DND-41 (cell line): ENCODE results near the gene PRR7.

ENCODE experiments used
- ATAC-seq: fragments of 200-7000 bp; cut with Tn5 transposase; 3 replicates; pipeline ENCODE4 v1.9.1; 2021; ENCODE audit warnings: low read depth; ENCODE audit not compliant: insufficient read depth
- DNase-seq: peaks from one replicate; pipeline ENCODE4 v3.0.0-alpha.2; 2020
- H2AFZ ChIP-seq: 2 replicates; pipeline ENCODE4 v1.6.0; 2012; ENCODE audit warnings: low read depth, low read length
- H3K27ac ChIP-seq: 2 replicates; pipeline ENCODE4 v1.5.1; 2012; ENCODE audit warnings: low read length, inconsistent platforms
- H3K27me3 ChIP-seq: fragments of 200-600 bp; sonication (generic); 2 replicates; pipeline ENCODE4 v1.6.0; 2012; ENCODE audit warnings: low read length, mild to moderate bottlenecking, inconsistent platforms; ENCODE audit not compliant: insufficient read depth, poor library complexity
- H3K36me3 ChIP-seq: 2 replicates; pipeline ENCODE4 v1.5.1; 2012; ENCODE audit warnings: low read length, inconsistent platforms; ENCODE audit not compliant: insufficient read depth
- H3K4me1 ChIP-seq: 2 replicates; pipeline ENCODE4 v1.5.1; 2012; ENCODE audit warnings: mild to moderate bottlenecking, low read length; ENCODE audit not compliant: insufficient read depth
- H3K4me2 ChIP-seq: 2 replicates; pipeline ENCODE4 v1.6.0; 2012; ENCODE audit warnings: mild to moderate bottlenecking, moderate library complexity, low read length, inconsistent platforms; ENCODE audit not compliant: insufficient read depth
- H3K4me3 ChIP-seq, 2 experiments: fragments of 200-600 bp in 1 of 2; shearing (Covaris generic) in 1 of 2; 2 replicates each; pipeline ENCODE4 v1.5.1; 2012 to 2016; ENCODE audit warnings: inconsistent platforms in 2 of 2, low read length in 2 of 2, mild to moderate bottlenecking in 2 of 2, low read depth in 1 of 2, moderate library complexity in 1 of 2
- H3K79me2 ChIP-seq: 2 replicates; pipeline ENCODE4 v1.6.0; 2012; ENCODE audit warnings: low read length, inconsistent platforms; ENCODE audit not compliant: insufficient read depth
- H3K9ac ChIP-seq: 2 replicates; pipeline ENCODE4 v1.6.0; 2012; ENCODE audit warnings: low read depth, mild to moderate bottlenecking, inconsistent platforms, low read length, moderate library complexity
- H3K9me3 ChIP-seq: 2 replicates; pipeline ENCODE4 v1.5.1; 2012; ENCODE audit warnings: low read length, moderate library complexity, mild to moderate bottlenecking, inconsistent platforms; ENCODE audit not compliant: insufficient read depth, severe bottlenecking
- H4K20me1 ChIP-seq: 2 replicates; pipeline ENCODE4 v1.6.0; 2012; ENCODE audit warnings: low read length; ENCODE audit not compliant: insufficient read depth
- CTCF ChIP-seq: IDR thresholded peaks from 2 replicates; pipeline ENCODE4 v1.5.1; 2012; ENCODE audit warnings: borderline replicate concordance, low read length, moderate library complexity, mild to moderate bottlenecking; ENCODE audit not compliant: poor library complexity, severe bottlenecking; ENCODE audit errors: extremely low read depth
- EZH2 ChIP-seq: IDR thresholded peaks from 3 replicates; pipeline ENCODE4 v1.6.1; 2012; ENCODE audit warnings: borderline replicate concordance, low read depth, mild to moderate bottlenecking, moderate library complexity, low read length, inconsistent platforms; ENCODE audit not compliant: severe bottlenecking

Gene PRR7

GRCh38 chr5:177439518-177440053 is 7.0 kb upstream of the PRR7 start:
- Histone ChIP-seq H3K4me3 (no peak overlapping the region), H2AFZ (no peak overlapping the region), H3K9me3 (no peaks in the 10 kb centered on the region), H4K20me1 (peaks cover 37% of the 10 kb centered on the region), H3K36me3 (peaks cover 67% of the 10 kb centered on the region), H3K9ac (no peak overlapping the region), H3K4me1 (no peaks in the 10 kb centered on the region), H3K27me3 (no peaks in the 10 kb centered on the region), H3K27ac (no peak overlapping the region), H3K79me2 (no peaks in the 10 kb centered on the region), H3K4me2 (no peak overlapping the region)
- ATAC-seq: no peak
- DNase-seq: no peak
- TF ChIP-seq EZH2 (no peak), CTCF (no peak)

GRCh38 chr5:177440211-177440989 is 6.2 kb upstream of the PRR7 start:
- no peaks in the 10 kb centered on the region for H3K9me3 ChIP-seq
- ATAC-seq (no peak), DNase-seq (no peak)
- H3K4me3 ChIP-seq: no peak overlapping the region
- no peaks in the 10 kb centered on the region for H3K79me2 ChIP-seq
- TF ChIP-seq EZH2 (no peak), CTCF (no peak)
- no peak overlapping the region for H3K9ac ChIP-seq
- no peak overlapping the region for H2AFZ ChIP-seq
- peaks cover 5% of the 10 kb centered on the region for H3K27me3 ChIP-seq
- H3K36me3 ChIP-seq: peaks cover 59% of the 10 kb centered on the region
- no peak overlapping the region for H3K4me2 ChIP-seq
- H3K27ac ChIP-seq: no peak overlapping the region
- no peaks in the 10 kb centered on the region for H3K4me1 ChIP-seq
- H4K20me1 ChIP-seq: peaks cover 44% of the 10 kb centered on the region

GRCh38 chr5:177440990-177441780 is 5.4 kb upstream of the PRR7 start:
- peaks cover 5% of the 10 kb centered on the region for H3K4me1 ChIP-seq
- peaks cover 48% of the 10 kb centered on the region for H4K20me1 ChIP-seq
- no peaks in the 10 kb centered on the region for H3K9me3 ChIP-seq
- no peak for ATAC-seq
- no peak overlapping the region for H2AFZ ChIP-seq
- no peak overlapping the region for H3K27ac ChIP-seq
- no peak overlapping the region for H3K4me3 ChIP-seq
- no peaks in the 10 kb centered on the region for H3K79me2 ChIP-seq
- peaks cover 52% of the 10 kb centered on the region for H3K36me3 ChIP-seq
- no peak for DNase-seq
- H3K9ac ChIP-seq: no peak overlapping the region
- peaks cover 13% of the 10 kb centered on the region for H3K27me3 ChIP-seq
- TF ChIP-seq CTCF (no peak), EZH2 (no peak)
- no peak overlapping the region for H3K4me2 ChIP-seq
